ENCODE measurements around the gene MPP3. TPM values are rescaled to one million over a fixed set of nuclear protein-coding genes. Genes with fewer than 3 reads are reported as not detected.

MPP3 gene
- total RNA-seq, 1 donor from 2014 or later: 35.2 TPM

DNA sequence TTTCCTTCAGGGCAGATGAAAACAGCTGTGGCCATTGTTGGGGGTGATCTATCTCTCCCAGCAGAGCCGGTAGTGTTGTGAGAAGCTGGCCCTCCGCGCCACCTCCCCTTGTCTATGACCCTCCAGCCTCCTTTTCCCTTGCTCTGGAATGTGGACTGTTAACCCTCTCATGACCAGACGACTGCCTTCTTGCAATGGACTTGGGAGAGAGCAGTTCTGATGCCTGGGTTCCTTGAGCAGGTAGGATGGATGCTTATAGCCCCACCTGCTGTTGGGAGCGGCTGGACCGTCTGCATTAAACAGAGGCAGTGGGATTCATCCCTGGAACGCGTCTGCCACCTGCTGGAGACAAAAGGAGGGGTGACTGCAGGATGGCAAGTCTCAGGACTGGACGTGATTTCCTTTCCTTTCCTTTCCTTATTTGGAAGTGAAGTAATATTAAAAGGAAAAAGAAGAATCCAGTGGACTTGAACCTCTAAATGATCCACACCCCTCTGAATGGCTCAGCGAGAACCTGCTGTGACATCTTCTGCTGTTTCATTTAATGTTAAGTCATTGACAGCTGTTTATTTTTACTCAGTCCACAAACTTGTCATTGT is 72.6 kb downstream of the MPP3 start:
- Histone ChIP-seq H3K27ac (replicated peaks) (no peak overlapping the region), H3K4me3 (no peak overlapping the region)
- TF ChIP-seq, protein P1, sequence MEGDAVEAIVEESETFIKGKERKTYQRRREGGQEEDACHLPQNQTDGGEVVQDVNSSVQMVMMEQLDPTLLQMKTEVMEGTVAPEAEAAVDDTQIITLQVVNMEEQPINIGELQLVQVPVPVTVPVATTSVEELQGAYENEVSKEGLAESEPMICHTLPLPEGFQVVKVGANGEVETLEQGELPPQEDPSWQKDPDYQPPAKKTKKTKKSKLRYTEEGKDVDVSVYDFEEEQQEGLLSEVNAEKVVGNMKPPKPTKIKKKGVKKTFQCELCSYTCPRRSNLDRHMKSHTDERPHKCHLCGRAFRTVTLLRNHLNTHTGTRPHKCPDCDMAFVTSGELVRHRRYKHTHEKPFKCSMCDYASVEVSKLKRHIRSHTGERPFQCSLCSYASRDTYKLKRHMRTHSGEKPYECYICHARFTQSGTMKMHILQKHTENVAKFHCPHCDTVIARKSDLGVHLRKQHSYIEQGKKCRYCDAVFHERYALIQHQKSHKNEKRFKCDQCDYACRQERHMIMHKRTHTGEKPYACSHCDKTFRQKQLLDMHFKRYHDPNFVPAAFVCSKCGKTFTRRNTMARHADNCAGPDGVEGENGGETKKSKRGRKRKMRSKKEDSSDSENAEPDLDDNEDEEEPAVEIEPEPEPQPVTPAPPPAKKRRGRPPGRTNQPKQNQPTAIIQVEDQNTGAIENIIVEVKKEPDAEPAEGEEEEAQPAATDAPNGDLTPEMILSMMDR (IDR thresholded peaks at IDR 0.05; ENCODE audit: borderline replicate concordance): peak; percentile 99

DNA sequence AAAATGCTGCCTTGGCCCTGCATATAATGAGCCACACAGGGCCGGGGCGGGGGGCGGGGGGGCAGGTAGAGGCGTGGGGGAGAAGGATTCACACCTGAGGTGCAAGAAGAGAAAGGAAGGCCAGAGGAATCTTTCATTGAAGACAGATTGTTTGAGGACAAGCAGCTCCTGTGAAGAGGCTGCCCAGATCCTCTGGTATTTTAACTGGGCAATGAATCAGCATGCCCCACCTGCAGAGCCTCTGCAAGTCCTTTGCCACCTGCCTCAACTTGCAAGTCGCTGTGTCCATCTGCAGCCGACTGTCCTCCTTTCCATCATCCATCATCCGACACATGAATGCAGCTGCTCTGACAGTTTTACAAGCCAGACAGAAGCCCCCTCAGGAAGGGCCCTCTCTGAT is 73.1 kb downstream of the MPP3 start:
- Histone ChIP-seq H3K27me3 (ENCODE audit: low read depth) (peaks cover 41% of the 10 kb centered on the region), H3K4me3 (no peak overlapping the region), H3K4me1 (peaks cover 13% of the 10 kb centered on the region), H3K36me3 (no peaks in the 10 kb centered on the region), H3K9me3 (replicated peaks) (no peaks in the 10 kb centered on the region), H3K27ac (replicated peaks) (no peak overlapping the region)
- TF ChIP-seq, protein P1 (IDR thresholded peaks at IDR 0.05; ENCODE audit: borderline replicate concordance): no peak
- DNase-seq: no peak
- intact Hi-C loops (cut with micrococcal nuclease): no loop called here

More for the DNA sequence above, 72.6 kb downstream of the MPP3 start:
- no peaks in the 10 kb centered on the region for H3K9me3 ChIP-seq (replicated peaks)
- H3K4me1 ChIP-seq: peaks cover 8% of the 10 kb centered on the region
- intact Hi-C loops (cut with micrococcal nuclease): no loop called here
- DNase-seq: peak; percentile 92
- no peaks in the 10 kb centered on the region for H3K36me3 ChIP-seq
- peaks cover 36% of the 10 kb centered on the region for H3K27me3 ChIP-seq (ENCODE audit: low read depth)

DNA sequence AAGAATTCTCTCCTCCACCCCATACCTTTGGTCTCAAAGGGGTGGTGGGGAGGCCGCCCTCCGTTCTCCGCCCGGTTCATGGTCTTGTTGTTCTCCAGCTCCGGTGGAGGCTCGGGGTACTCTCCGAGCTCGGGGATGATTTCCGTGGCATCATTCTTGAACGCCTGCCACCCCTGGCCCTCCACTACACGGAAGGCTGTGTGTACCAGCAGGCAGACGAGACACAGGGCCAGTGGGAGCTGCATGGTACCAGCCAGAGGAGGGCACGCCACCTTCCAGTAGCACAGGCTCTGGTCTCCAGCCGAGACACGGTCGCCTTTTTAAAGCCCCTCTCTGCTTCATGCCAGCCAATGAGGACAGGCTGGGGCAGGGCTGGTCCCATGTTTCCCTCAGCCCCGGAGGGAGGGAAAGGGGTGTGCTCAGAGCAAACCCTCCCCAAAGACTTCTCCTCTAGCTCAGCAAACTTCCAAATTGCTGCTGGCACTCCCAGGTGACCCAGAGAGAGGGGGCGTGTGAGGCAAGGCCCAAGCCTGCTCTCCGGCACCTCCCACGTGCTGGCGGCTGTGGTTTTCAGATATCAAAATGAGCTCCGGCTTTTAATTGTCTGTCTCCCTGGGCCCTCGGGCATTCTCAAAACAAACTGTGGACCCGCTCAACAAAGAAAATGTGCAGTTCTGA is 74.3 kb downstream of the MPP3 start, which contains the start of gene SOST:
Gene SOST, minus strand, starts transcription at position 295 of the 678 bp plus-strand sequence. Its CDS starts 50 bp downstream, at position 245.
- no peaks in the 10 kb centered on the region for H3K36me3 ChIP-seq
- H3K4me3 ChIP-seq: no peak within 1 kb of the TSS
- intact Hi-C loops (cut with micrococcal nuclease): no loop called here
- H3K9me3 ChIP-seq (replicated peaks): no peaks in the 10 kb centered on the region
- H3K27ac ChIP-seq (replicated peaks): no peak within 1 kb of the TSS
- DNase-seq: no peak
- peaks cover 46% of the 10 kb centered on the region for H3K27me3 ChIP-seq (ENCODE audit: low read depth)
- TF ChIP-seq, protein P1 (IDR thresholded peaks at IDR 0.05; ENCODE audit: borderline replicate concordance): no peak
- peaks cover 13% of the 10 kb centered on the region for H3K4me1 ChIP-seq

DNA sequence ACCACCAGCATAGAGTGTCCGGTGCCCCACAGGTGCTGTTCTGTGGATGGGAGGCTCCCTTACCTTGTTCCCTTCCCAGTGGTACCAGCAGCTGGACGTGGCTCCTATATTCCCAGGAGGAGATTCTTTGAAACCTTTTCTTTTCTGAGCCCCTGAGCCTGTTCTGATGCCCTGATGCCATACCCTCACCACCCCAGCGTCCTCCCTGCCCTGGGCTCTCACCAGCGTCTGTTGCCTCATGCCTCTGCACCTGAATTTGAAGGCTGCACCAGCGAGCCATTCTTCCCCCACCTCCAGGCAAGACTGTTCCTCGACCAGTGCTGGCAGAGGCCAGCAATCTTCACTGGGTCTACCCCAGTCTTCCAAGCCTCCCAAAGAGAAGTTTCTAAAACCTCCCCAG is 74.9 kb downstream of the MPP3 start:
- intact Hi-C loops (cut with micrococcal nuclease): no loop called here
- no peaks in the 10 kb centered on the region for H3K9me3 ChIP-seq (replicated peaks)

DNA sequence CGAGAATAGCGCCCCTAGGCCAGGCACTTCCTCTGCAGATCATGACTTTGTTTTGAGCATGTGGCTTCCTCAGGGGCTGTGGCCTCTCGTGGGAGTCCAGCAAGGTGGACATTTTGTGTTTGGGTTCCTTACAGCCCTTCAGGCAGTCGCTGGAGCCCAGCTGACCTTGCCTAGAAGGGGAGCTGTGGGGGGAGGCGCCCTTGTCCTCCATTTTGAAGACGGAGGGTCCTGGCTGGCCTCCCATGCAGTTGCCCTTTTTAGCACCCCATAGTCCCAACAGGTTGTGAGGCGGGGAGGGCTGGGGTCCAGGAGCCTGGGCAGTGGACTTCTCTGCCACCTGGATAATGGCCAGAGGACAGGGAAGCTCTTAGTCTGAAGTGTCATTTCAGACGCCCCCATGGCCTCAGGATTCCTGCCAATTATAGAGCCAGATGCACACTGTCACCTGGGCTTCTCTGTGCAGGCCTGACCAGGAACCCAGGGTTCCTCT is 75.7 kb downstream of the MPP3 start:
- Histone ChIP-seq H3K4me1 (peaks cover 13% of the 10 kb centered on the region), H3K36me3 (no peaks in the 10 kb centered on the region), H3K27me3 (ENCODE audit: low read depth) (peaks cover 46% of the 10 kb centered on the region), H3K9me3 (replicated peaks) (no peaks in the 10 kb centered on the region), H3K4me3 (no peak overlapping the region), H3K27ac (replicated peaks) (no peak overlapping the region)
- TF ChIP-seq, protein P1 (IDR thresholded peaks at IDR 0.05; ENCODE audit: borderline replicate concordance): no peak
- intact Hi-C loops (cut with micrococcal nuclease): no loop called here
- no peak for DNase-seq

More for the DNA sequence above, 74.9 kb downstream of the MPP3 start:
- DNase-seq: no peak
- Histone ChIP-seq H3K4me1 (peaks cover 13% of the 10 kb centered on the region), H3K27me3 (ENCODE audit: low read depth) (peaks cover 46% of the 10 kb centered on the region), H3K4me3 (no peak overlapping the region), H3K36me3 (no peaks in the 10 kb centered on the region), H3K27ac (replicated peaks) (no peak overlapping the region)
- TF ChIP-seq, protein P1 (IDR thresholded peaks at IDR 0.05; ENCODE audit: borderline replicate concordance): no peak

Measured in left ventricle myocardium inferior (tissue), 1 donor.